Brain microvascular endothelial cell (primary cell): ENCODE results near the gene FERMT2.

Source experiments
- DNase-seq: peaks from one replicate; pipeline ENCODE4 v3.0.0-alpha.2; 2020
- H3K27ac ChIP-seq: fragments of 250-450 bp; sonication (Bioruptor Pico); 2 replicates; pipeline ENCODE4 v1.5.1; 2020; ENCODE audit warnings: mild to moderate bottlenecking, moderate library complexity
- H3K27me3 ChIP-seq: fragments of 250-450 bp; sonication (Bioruptor Pico); replicated peaks from 2 replicates; pipeline ENCODE4 v1.5.1; 2020; ENCODE audit warnings: mild to moderate bottlenecking
- H3K36me3 ChIP-seq: fragments of 250-450 bp; sonication (Bioruptor Pico); replicated peaks from 2 replicates; pipeline ENCODE4 v1.5.1; 2020; ENCODE audit warnings: mild to moderate bottlenecking
- H3K4me3 ChIP-seq: 2 replicates; pipeline ENCODE4 v1.5.1; 2011; ENCODE audit warnings: low read depth, mild to moderate bottlenecking, control low read depth, low read length, moderate library complexity
- in situ Hi-C: cut with HindIII; loops from 2 replicates; pipeline ENCODE4 v1.10.0; 2017; ENCODE audit warnings: low sequenced_read_pairs, low pct_ligation_motif_present
- TF ChIP-seq, protein P1 (sequence below): IDR thresholded peaks from 2 replicates; pipeline ENCODE4 v1.5.1; 2011; ENCODE audit warnings: low read depth, mild to moderate bottlenecking, moderate library complexity, low read length, control low read depth, inconsistent platforms; ENCODE audit errors: missing control alignments

FERMT2 gene

GRCh38 chr14:52950898-52951680 is at the start of gene FERMT2:
TSS of gene FERMT2 (minus strand) at chr14:52951050. CDS start at chr14:52950568, 482 bp downstream.
- TF ChIP-seq, protein P1, sequence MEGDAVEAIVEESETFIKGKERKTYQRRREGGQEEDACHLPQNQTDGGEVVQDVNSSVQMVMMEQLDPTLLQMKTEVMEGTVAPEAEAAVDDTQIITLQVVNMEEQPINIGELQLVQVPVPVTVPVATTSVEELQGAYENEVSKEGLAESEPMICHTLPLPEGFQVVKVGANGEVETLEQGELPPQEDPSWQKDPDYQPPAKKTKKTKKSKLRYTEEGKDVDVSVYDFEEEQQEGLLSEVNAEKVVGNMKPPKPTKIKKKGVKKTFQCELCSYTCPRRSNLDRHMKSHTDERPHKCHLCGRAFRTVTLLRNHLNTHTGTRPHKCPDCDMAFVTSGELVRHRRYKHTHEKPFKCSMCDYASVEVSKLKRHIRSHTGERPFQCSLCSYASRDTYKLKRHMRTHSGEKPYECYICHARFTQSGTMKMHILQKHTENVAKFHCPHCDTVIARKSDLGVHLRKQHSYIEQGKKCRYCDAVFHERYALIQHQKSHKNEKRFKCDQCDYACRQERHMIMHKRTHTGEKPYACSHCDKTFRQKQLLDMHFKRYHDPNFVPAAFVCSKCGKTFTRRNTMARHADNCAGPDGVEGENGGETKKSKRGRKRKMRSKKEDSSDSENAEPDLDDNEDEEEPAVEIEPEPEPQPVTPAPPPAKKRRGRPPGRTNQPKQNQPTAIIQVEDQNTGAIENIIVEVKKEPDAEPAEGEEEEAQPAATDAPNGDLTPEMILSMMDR, result no peak
- Histone ChIP-seq H3K4me3 (peak within 1 kb of the TSS; percentile 94), H3K27ac (peak within 1 kb of the TSS; percentile 98), H3K36me3 (peaks cover 13% of the 10 kb centered on the region), H3K27me3 (no peaks in the 10 kb centered on the region)
- peak; percentile 72 for DNase-seq
- in situ Hi-C loops, result no loop called here

DNA sequence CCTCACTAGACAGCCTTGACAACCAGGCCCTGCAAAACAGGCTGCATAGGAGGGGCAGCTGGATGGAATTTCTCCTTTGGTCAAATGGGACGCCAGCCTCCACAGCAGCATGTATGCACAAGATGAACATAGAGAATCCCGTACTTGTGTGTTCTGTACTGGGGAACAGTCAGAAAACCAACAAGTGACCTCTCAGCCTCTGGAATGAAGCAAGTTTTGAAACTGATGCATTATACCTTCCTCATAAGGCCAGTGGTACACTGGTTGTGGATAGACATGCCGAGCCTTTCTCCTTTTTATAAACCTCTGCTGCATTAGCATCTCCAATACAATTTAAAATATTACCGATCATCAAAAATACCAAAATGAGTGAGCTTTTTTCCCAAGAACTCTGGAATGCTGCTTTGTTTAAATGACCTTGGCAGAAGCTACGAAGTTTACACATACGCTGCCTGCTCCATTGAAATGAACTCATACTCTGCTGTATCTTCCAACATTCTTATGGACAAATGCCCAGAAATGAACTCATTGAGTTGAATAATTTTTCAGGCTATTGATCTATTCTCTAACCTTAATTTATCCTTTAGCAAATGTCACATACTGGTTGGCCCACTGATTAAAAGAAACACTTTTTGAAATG is 47.6 kb upstream of the FERMT2 start:
- in situ Hi-C loops, result no loop called here
- H3K27ac ChIP-seq, result peak overlapping the region; percentile 6
- no peaks in the 10 kb centered on the region for H3K27me3 ChIP-seq
- DNase-seq, result peak; percentile 65
- H3K36me3 ChIP-seq, result no peaks in the 10 kb centered on the region
- TF ChIP-seq, protein P1, result no peak
- no peak overlapping the region for H3K4me3 ChIP-seq

GRCh38 chr14:52996493-52996892 is 45.6 kb upstream of the FERMT2 start:
- Histone ChIP-seq H3K36me3 (no peaks in the 10 kb centered on the region), H3K27me3 (no peaks in the 10 kb centered on the region), H3K4me3 (no peak overlapping the region), H3K27ac (no peak overlapping the region)
- DNase-seq, result no peak
- TF ChIP-seq, protein P1, result no peak
- in situ Hi-C loops, result no loop called here

GRCh38 chr14:52995998-52996397 is 45.1 kb upstream of the FERMT2 start:
- Histone ChIP-seq H3K27ac (no peak overlapping the region), H3K36me3 (no peaks in the 10 kb centered on the region), H3K4me3 (no peak overlapping the region), H3K27me3 (no peaks in the 10 kb centered on the region)
- in situ Hi-C loops, result no loop called here
- TF ChIP-seq, protein P1, result no peak
- no peak for DNase-seq

- no peaks in the 10 kb centered on the region for H3K36me3 ChIP-seq
- DNase-seq, result no peak
- no peaks in the 10 kb centered on the region for H3K27me3 ChIP-seq
- in situ Hi-C loops, result no loop called here
- TF ChIP-seq, protein P1, result no peak
- no peak overlapping the region for H3K4me3 ChIP-seq
- no peak overlapping the region for H3K27ac ChIP-seq
Observed at GRCh38 chr14:52992236-52992870, 41.5 kb upstream of the FERMT2 start.
